Measurements from ENCODE around the gene BAIAP2L1. TPM values are rescaled to one million over a fixed set of nuclear protein-coding genes. Genes with fewer than 3 reads are reported as not detected.
A peak's percentile ranks its signal among the peaks of the same experiment; 100 is the strongest.

The BAIAP2L1 gene
- total and polyA plus RNA-seq, 12 donors, result 0.53 to 5.8 (median 1.8) TPM

GRCh38 chr7:98372993-98373392 lies 27.9 kb downstream of the BAIAP2L1 start:
- no peak overlapping the region for H3K4me3 ChIP-seq
- no peaks in the 10 kb centered on the region for H3K9me3 ChIP-seq
- no peaks in the 10 kb centered on the region for H3K36me3 ChIP-seq
- H3K27me3 ChIP-seq, result no peaks in the 10 kb centered on the region
- WGBS, 2 donors, result 77 to 88% methylated on average over 3 of the region's 3 CpGs
- H3K4me1 ChIP-seq, result peaks cover 0 to 12% (median 2%) of the 10 kb centered on the region in 9 donors
- intact Hi-C loops (cut with DNase I), result no loop called here
- ATAC-seq (no peak), DNase-seq (no peak)
- H3K27ac ChIP-seq, result peak overlapping the region in 1 of 10 donors; percentile 7
- TF ChIP-seq, protein P1, sequence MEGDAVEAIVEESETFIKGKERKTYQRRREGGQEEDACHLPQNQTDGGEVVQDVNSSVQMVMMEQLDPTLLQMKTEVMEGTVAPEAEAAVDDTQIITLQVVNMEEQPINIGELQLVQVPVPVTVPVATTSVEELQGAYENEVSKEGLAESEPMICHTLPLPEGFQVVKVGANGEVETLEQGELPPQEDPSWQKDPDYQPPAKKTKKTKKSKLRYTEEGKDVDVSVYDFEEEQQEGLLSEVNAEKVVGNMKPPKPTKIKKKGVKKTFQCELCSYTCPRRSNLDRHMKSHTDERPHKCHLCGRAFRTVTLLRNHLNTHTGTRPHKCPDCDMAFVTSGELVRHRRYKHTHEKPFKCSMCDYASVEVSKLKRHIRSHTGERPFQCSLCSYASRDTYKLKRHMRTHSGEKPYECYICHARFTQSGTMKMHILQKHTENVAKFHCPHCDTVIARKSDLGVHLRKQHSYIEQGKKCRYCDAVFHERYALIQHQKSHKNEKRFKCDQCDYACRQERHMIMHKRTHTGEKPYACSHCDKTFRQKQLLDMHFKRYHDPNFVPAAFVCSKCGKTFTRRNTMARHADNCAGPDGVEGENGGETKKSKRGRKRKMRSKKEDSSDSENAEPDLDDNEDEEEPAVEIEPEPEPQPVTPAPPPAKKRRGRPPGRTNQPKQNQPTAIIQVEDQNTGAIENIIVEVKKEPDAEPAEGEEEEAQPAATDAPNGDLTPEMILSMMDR (IDR thresholded peaks at IDR 0.05), result no peak

DNA sequence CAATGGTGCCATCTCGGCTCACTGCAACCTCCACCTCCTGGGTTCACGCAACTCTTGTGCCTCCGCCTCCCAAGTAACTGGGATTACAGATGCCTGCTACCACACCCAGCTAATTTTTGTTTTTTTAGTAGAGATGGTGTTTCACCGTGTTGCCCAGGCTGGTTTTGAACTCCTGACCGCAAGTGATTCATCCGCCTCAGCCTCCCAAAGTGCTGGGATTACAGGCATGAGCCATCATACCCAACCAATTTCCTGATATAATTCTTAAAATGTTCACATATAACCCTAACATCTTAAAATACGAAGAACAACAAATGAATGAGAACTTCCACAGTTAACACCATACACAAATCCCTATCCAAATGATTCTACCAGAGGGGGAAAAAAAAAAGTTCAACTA lies 31.2 kb downstream of the BAIAP2L1 start:
- Histone ChIP-seq H3K36me3 (no peaks in the 10 kb centered on the region), H3K27me3 (no peaks in the 10 kb centered on the region), H3K4me3 (peak overlapping the region in 2 of 10 donors; percentile 1 to 31), H3K9me3 (no peaks in the 10 kb centered on the region), H3K4me1 (peaks cover 0 to 32% (median 12%) of the 10 kb centered on the region in 9 donors), H3K27ac (peak overlapping the region in 6 of 10 donors; percentile 58 to 88 (median 76))
- TF ChIP-seq, protein P1 (IDR thresholded peaks at IDR 0.05), result no peak
- intact Hi-C loops (cut with DNase I), result loop anchor here in 1 of 10 donors (1.0 to 2.0 kb wide), 2 partner anchors 27 to 32 kb away; partner anchors contain the start of gene BAIAP2L1
- 75 to 83% methylated on average over 7 of the region's 7 CpGs for WGBS, 2 donors
- DNase-seq (no peak), ATAC-seq (no peak)

GRCh38 chr7:98368716-98369115 lies 32.2 kb downstream of the BAIAP2L1 start:
- TF ChIP-seq, protein P1 (IDR thresholded peaks at IDR 0.05), result no peak

GRCh38 chr7:98366562-98366938 lies 34.3 kb downstream of the BAIAP2L1 start:
- H3K27ac ChIP-seq, result peak overlapping the region; percentile 45 to 88 (median 69)
- H3K4me1 ChIP-seq, result peaks cover 0 to 32% (median 8%) of the 10 kb centered on the region in 9 donors
- ATAC-seq (no peak), DNase-seq (no peak)
- no peaks in the 10 kb centered on the region for H3K9me3 ChIP-seq
- 84 to 86% methylated on average over 6 of the region's 6 CpGs for WGBS, 2 donors
- no peaks in the 10 kb centered on the region for H3K27me3 ChIP-seq
- intact Hi-C loops (cut with DNase I), result loop anchor here in 2 of 10 donors (1.0 to 2.0 kb wide), 2 partner anchors 32 to 37 kb away; no protein-coding TSS in a partner anchor
- H3K36me3 ChIP-seq, result no peaks in the 10 kb centered on the region
- no peak overlapping the region for H3K4me3 ChIP-seq
- TF ChIP-seq, protein P1 (IDR thresholded peaks at IDR 0.05), result no peak

More at GRCh38 chr7:98368716-98369115, 32.2 kb downstream of the BAIAP2L1 start:
- ATAC-seq (no peak), DNase-seq (no peak)
- Histone ChIP-seq H3K27ac (peak overlapping the region; percentile 58 to 88 (median 72)), H3K4me1 (peaks cover 0 to 32% (median 12%) of the 10 kb centered on the region in 9 donors), H3K4me3 (no peak overlapping the region), H3K27me3 (no peaks in the 10 kb centered on the region), H3K36me3 (no peaks in the 10 kb centered on the region), H3K9me3 (no peaks in the 10 kb centered on the region)
- intact Hi-C loops (cut with DNase I), result loop anchor here in 1 of 10 donors (1.0 to 2.0 kb wide), 2 partner anchors 28 to 33 kb away; partner anchors contain the start of gene BAIAP2L1
- WGBS, 2 donors, result 58 to 64% methylated on average over 8 of the region's 8 CpGs

All from heart right ventricle (tissue), 16 donors.